Retinal pigment epithelial cell (primary cell): ENCODE results near the gene CHD1L.

ENCODE experiments used
- DNase-seq: peaks from one replicate; pipeline ENCODE4 v3.0.0-alpha.2; 2010; ENCODE audit warnings: low read depth
- H3K4me3 ChIP-seq: 2 replicates; pipeline ENCODE4 v1.5.1; 2011; ENCODE audit warnings: mild to moderate bottlenecking, low read length, control low read depth, moderate library complexity
- TF ChIP-seq, protein P1 (sequence below): conservative IDR thresholded peaks from 2 replicates; pipeline ENCODE4 v1.5.1; 2011; ENCODE audit warnings: low read depth, low read length, control low read depth, inconsistent platforms

Gene CHD1L

DNA sequence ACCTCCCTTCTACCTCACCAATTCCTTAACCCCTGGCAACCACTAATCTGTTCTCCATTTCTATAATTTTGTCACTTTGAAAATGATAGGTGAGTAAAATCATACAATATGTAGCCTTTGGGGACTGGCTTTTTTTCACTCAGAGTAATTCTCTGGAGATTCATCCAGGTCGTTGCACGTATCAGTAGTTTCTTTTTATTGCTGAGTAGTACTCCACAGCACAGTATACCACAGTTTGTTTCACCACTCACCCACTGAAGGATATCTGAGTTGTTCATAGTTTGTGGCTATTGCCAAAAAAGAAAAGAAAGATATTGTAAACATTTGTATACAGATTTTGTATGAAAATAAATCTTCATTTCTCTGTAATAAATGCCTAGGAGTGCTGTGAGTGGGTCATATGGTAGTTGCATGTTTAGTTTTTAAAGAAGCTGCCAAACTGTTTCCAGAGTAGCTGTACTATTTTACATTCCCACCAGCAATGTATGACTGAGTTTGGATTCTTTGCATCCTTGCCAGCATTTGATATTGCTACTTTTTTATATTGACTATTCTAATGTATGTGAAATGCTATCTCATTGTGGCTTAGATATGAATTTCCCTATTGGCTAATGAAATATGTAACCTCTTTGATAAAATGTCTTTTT, 3.7 kb downstream of the CHD1L start:
- DNase-seq: no peak
- TF ChIP-seq, protein P1, sequence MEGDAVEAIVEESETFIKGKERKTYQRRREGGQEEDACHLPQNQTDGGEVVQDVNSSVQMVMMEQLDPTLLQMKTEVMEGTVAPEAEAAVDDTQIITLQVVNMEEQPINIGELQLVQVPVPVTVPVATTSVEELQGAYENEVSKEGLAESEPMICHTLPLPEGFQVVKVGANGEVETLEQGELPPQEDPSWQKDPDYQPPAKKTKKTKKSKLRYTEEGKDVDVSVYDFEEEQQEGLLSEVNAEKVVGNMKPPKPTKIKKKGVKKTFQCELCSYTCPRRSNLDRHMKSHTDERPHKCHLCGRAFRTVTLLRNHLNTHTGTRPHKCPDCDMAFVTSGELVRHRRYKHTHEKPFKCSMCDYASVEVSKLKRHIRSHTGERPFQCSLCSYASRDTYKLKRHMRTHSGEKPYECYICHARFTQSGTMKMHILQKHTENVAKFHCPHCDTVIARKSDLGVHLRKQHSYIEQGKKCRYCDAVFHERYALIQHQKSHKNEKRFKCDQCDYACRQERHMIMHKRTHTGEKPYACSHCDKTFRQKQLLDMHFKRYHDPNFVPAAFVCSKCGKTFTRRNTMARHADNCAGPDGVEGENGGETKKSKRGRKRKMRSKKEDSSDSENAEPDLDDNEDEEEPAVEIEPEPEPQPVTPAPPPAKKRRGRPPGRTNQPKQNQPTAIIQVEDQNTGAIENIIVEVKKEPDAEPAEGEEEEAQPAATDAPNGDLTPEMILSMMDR: no peak
- no peak overlapping the region for H3K4me3 ChIP-seq

DNA sequence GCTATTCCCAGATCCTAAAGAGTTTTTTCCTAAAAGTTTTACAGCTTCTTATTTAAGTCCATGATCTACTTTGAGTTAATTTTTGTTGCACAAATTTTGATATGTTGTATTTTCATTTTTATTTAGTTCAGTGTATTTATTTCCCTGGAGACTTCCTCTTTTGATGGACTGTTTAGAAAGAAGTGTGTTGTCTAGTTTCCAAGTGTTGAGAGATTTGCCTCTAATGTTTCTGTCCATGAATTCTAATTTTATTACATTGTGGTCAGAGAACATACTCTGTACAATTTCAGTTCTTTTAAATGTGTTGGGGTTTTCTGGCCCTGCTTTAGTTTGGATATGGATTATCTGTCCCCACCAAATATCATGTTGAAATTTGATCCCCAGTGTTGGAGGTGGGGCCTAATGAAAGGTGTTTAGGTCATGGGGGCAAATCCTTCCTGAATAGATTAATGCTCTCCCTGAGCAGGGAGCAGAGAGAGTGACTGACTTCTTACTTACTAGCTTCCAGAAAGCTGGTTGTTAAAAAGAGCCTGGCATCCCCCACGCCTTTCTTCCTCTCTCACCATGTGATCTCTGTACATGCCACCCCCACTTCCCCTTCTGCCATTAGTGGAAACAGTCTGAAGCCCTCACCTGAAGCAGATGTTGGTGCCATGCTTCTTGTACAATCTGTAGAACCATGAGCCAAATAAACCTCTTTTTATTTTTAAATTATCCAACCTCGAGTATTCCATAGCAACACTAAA, 4.6 kb downstream of the CHD1L start:
- no peak overlapping the region for H3K4me3 ChIP-seq
- TF ChIP-seq, protein P1: no peak
- DNase-seq: no peak

DNA sequence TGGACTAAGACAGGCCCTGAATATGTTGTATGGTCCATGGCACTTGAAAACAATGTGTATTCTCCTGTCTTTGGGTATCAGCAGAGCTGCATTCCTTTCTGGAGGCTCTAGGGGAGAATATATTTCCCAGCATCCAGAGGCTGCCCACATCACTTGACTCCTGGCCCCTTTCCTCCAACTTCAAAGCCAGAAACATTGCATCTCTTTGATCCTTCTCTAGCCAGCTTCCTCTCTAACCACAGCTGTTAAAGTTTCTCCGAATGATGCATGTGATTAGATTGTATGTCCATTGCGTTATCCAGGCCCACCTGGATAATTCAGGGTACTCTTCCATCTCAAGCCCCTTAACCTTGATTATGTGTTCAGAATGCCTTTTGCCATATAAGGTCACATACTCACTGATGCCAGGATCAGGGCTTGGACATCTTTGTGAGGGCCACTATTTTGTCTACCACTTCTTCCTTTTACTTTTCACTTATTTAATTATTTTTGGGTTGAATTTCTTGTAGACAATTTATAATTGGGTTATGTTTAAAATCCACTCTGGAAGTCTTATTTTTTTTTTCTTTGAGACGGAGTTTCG, 5.3 kb downstream of the CHD1L start:
- TF ChIP-seq, protein P1: no peak
- no peak overlapping the region for H3K4me3 ChIP-seq
- no peak for DNase-seq

DNA sequence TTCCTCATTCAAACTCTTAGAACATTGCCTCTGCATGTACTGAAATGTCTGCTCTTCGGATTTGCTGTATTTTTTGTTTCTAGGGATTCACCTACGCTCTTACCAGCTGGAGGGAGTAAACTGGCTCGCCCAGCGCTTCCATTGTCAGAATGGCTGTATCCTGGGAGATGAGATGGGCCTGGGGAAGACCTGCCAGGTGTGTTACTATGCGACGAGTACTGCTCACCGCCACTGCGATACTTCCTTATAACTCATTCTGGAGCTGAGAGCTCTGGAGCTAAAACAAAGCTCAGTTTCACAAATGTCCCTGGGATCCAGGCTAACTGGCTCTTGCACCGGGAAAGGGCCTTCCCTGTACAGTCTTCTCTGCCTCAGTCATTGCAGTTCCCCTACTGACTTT, 10.1 kb downstream of the CHD1L start:
- H3K4me3 ChIP-seq: no peak overlapping the region
- DNase-seq: no peak
- TF ChIP-seq, protein P1: no peak

DNA sequence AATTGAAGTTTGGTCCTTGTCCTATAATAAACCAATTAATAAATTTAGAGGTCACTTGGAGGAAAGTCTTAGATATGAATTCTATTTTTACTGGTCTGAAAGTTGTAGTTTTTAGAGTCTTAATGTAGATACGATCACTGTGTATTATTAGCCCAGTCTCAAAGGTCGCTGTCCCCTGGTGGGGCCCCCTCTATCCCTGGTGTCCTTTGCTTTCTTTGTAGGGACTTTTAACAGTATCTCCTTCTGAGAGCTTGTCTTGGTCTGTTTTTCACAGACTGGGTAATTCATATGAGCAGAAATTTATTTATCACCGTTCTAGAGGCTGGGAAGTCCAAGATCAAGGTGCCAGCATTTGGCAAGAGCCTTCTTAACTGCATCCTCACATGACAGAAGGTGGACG, 18.5 kb downstream of the CHD1L start:
- TF ChIP-seq, protein P1: no peak
- DNase-seq: no peak
- H3K4me3 ChIP-seq: no peak overlapping the region

DNA sequence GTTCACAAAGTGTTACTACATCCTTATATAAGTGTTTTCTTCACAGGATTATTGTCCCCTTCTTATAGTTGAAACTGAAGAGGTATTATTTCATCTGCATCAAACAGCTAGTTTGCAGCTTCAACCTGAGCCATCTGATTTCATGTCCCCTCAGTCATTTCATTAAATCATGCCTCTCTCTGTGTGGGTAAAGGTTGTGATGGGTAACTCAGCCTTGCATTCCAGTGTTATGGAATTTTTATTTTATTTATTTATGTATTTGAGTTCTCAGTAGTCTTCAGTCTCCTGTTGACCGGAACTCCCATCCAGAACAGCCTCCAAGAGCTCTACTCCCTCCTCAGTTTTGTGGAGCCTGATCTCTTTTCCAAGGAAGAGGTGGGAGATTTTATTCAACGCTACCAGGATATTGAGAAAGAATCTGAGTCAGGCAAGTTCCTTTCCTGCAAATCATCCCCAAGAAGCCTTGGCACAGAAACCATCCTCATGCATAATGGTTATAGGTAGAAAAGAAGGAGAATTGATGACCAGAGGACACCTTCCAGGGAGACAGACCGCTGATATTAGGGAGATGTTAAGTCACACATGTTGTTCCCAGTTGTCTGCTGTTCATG, 21.8 kb downstream of the CHD1L start:
- TF ChIP-seq, protein P1: no peak
- no peak for DNase-seq
- no peak overlapping the region for H3K4me3 ChIP-seq
